GM23338 (cell line): ENCODE results near the gene SCN9A. TPM values are rescaled to one million over a fixed set of nuclear protein-coding genes. Genes with fewer than 3 reads are reported as not detected.

Source experiments
- ATAC-seq: fragments of 200-7000 bp; cut with Tn5 transposase; 3 replicates; pipeline ENCODE4 v1.9.1; 2020
- DNase-seq: peaks from one replicate; pipeline ENCODE4 v3.0.0-alpha.2; 2015; ENCODE audit warnings: low spot score
- H2AFZ ChIP-seq: fragments of 200-600 bp; sonication (generic); 2 replicates; pipeline ENCODE4 v1.8.0; 2016; ENCODE audit warnings: antibody characterized with exemption, mild to moderate bottlenecking, moderate library complexity
- H3F3A ChIP-seq: fragments of 200-600 bp; sonication (generic); replicated peaks from 2 replicates; pipeline ENCODE4 v1.8.0; 2017; ENCODE audit warnings: antibody characterized with exemption, mixed run types, low read depth
- H3K27ac ChIP-seq: fragments of 200-600 bp; sonication (generic); 2 replicates; pipeline ENCODE4 v1.6.1; 2016; ENCODE audit warnings: low read depth
- H3K27me3 ChIP-seq: fragments of 200-600 bp; sonication (generic); 2 replicates; pipeline ENCODE4 v1.8.0; 2016; ENCODE audit warnings: mild to moderate bottlenecking, mixed run types, moderate library complexity; ENCODE audit not compliant: insufficient read depth
- H3K36me3 ChIP-seq: fragments of 200-600 bp; sonication (generic); 2 replicates; pipeline ENCODE4 v1.8.0; 2016; ENCODE audit warnings: mild to moderate bottlenecking; ENCODE audit not compliant: insufficient read depth
- H3K4me1 ChIP-seq: fragments of 200-600 bp; sonication (generic); 2 replicates; pipeline ENCODE4 v1.8.0; 2016; ENCODE audit warnings: mild to moderate bottlenecking, moderate library complexity; ENCODE audit not compliant: insufficient read depth
- H3K4me2 ChIP-seq: fragments of 200-600 bp; sonication (generic); 2 replicates; pipeline ENCODE4 v1.7.1; 2017; ENCODE audit warnings: mixed run types
- H3K4me3 ChIP-seq: fragments of 200-600 bp; sonication (generic); 2 replicates; pipeline ENCODE4 v1.6.1; 2016; ENCODE audit warnings: mixed run types
- H3K79me2 ChIP-seq: fragments of 200-600 bp; sonication (generic); replicated peaks from 2 replicates; pipeline ENCODE4 v1.8.0; 2017; ENCODE audit warnings: mild to moderate bottlenecking; ENCODE audit not compliant: insufficient read depth
- H3K9me2 ChIP-seq: fragments of 200-600 bp; sonication (generic); 2 replicates; pipeline ENCODE4 v1.8.0; 2017; ENCODE audit not compliant: insufficient read depth
- H4K20me1 ChIP-seq: fragments of 200-600 bp; sonication (generic); replicated peaks from 2 replicates; pipeline ENCODE4 v1.8.0; 2017; ENCODE audit warnings: mild to moderate bottlenecking; ENCODE audit not compliant: insufficient read depth
- H3K27ac Mint-ChIP-seq: 2 replicates; pipeline ENCODE4 v1.8.0; 2020; ENCODE audit warnings: inconsistent platforms, mild to moderate bottlenecking, moderate library complexity, mixed read lengths
- H3K27me3 Mint-ChIP-seq: 3 replicates; pipeline ENCODE4 v1.8.0; 2022; ENCODE audit warnings: low read depth, mild to moderate bottlenecking, moderate library complexity, mixed read lengths, inconsistent platforms; ENCODE audit not compliant: insufficient read depth, poor library complexity
- H3K36me3 Mint-ChIP-seq: 3 replicates; pipeline ENCODE4 v1.8.0; 2021; ENCODE audit warnings: low read depth, mild to moderate bottlenecking, inconsistent platforms, moderate library complexity, mixed read lengths
- H3K4me1 Mint-ChIP-seq: 3 replicates; pipeline ENCODE4 v1.8.0; 2020; ENCODE audit warnings: mild to moderate bottlenecking, inconsistent platforms, mixed read lengths
- H3K4me3 Mint-ChIP-seq: 3 replicates; pipeline ENCODE4 v1.8.0; 2021; ENCODE audit warnings: moderate library complexity, mild to moderate bottlenecking, inconsistent platforms, mixed read lengths
- H3K9me3 Mint-ChIP-seq: 3 replicates; pipeline ENCODE4 v1.8.0; 2020; ENCODE audit warnings: moderate library complexity, mild to moderate bottlenecking, inconsistent platforms, mixed read lengths
- CREB1 ChIP-seq: fragments of 250-450 bp; sonication (Bioruptor Pico); IDR thresholded peaks from 2 replicates; pipeline ENCODE4 v1.5.0; 2020; ENCODE audit warnings: low read depth, mild to moderate bottlenecking, moderate library complexity
- EZH2 ChIP-seq: fragments of 200-600 bp; sonication (generic); IDR thresholded peaks from one replicate; pipeline ENCODE4 v1.8.0; 2017; ENCODE audit warnings: antibody characterized with exemption, mild to moderate bottlenecking, low read depth; ENCODE audit not compliant: unreplicated experiment
- EZH2phosphoT487 ChIP-seq: fragments of 200-600 bp; sonication (generic); IDR thresholded peaks from one replicate; pipeline ENCODE4 v1.8.1; 2018; ENCODE audit warnings: antibody characterized with exemption; ENCODE audit not compliant: unreplicated experiment
- JUNB ChIP-seq: IDR thresholded peaks from one replicate; pipeline ENCODE4 v1.6.1; 2016; ENCODE audit warnings: antibody characterized with exemption; ENCODE audit not compliant: unreplicated experiment
- NANOG ChIP-seq: IDR thresholded peaks from 2 replicates; pipeline ENCODE4 v1.6.1; 2016; ENCODE audit warnings: antibody characterized with exemption, borderline replicate concordance
- POLR2AphosphoS5 ChIP-seq: IDR thresholded peaks from 2 replicates; pipeline ENCODE4 v1.6.1; 2016; ENCODE audit warnings: antibody characterized with exemption, low read depth
- STAT1 ChIP-seq: IDR thresholded peaks from one replicate; pipeline ENCODE4 v1.6.1; 2016; ENCODE audit warnings: antibody characterized with exemption; ENCODE audit not compliant: unreplicated experiment
- ZNF114 ChIP-seq: fragments of 250-450 bp; sonication (Bioruptor Pico); IDR thresholded peaks from 2 replicates; pipeline ENCODE4 v1.5.0; 2020; ENCODE audit warnings: mild to moderate bottlenecking, moderate library complexity
- ZNF331 ChIP-seq: fragments of 250-450 bp; sonication (Bioruptor Pico); IDR thresholded peaks from 2 replicates; pipeline ENCODE4 v1.5.0; 2020; ENCODE audit warnings: low read depth, mild to moderate bottlenecking, moderate library complexity
- polyA plus RNA-seq: library from polyadenylated mRNA; unstranded; fragments of >200 nt; fragmentation: Nextera tagmentation; extraction: Ambion mirVana; gene quantifications from 2 replicates; pipeline ENCODE4 v1.2.1, GENCODE V29; 2016
- total RNA-seq: library from RNA; depleted of rRNA; stranded (reverse); fragments of >200 nt; shearing (Covaris generic); gene quantifications from 2 replicates; pipeline ENCODE4 v1.2.3, GENCODE V29; 2014
- TF ChIP-seq, protein P1 (sequence below): fragments of 250-450 bp; sonication (Bioruptor Pico); IDR thresholded peaks from 2 replicates; pipeline ENCODE4 v1.5.0; 2020; ENCODE audit warnings: mild to moderate bottlenecking, moderate library complexity
- TF ChIP-seq, protein P2 (sequence below): IDR thresholded peaks from one replicate; pipeline ENCODE4 v1.6.1; 2018; ENCODE audit warnings: antibody characterized with exemption; ENCODE audit not compliant: unreplicated experiment
- TF ChIP-seq, protein P3 (sequence below), 2 experiments: fragments of 200-600 bp in 1 of 2; sonication (generic) in 1 of 2; conservative IDR thresholded peaks; 2 replicates each; pipeline versions ENCODE4 v1.5.1 to v1.6.1; 2016 to 2017; ENCODE audit warnings: antibody characterized with exemption in 2 of 2, low read depth in 2 of 2, mild to moderate bottlenecking in 2 of 2, moderate library complexity in 1 of 2
- TF ChIP-seq, protein P4 (sequence below): IDR thresholded peaks from 2 replicates; pipeline ENCODE4 v1.6.1; 2016; ENCODE audit warnings: antibody characterized with exemption

The SCN9A gene
- total and polyA plus RNA-seq, 2 experiments from 2014 or later, result 8.8 to 9.5 TPM

DNA sequence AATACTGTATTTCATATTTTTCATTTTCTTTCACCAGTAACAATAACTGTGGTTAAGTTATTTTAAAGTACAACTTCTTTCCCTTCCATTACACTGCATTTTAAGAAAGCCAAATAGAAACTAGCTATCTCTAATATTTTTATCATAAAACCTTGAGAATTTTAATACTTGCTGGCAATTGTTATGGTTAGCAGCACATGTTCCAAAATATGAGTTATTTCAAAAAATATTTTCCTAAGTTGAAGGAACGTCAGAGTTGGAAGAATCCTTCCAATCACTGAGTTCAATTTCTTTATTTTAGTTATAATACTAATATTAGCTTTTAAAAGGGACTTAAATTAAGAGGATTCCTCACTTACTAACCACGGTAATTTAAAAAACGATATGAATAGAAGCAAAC lies 68.4 kb downstream of the SCN9A start:
- Histone ChIP-seq H3K79me2 (no peaks in the 10 kb centered on the region), H3K27ac (no peak overlapping the region), H3K27me3 (no peaks in the 10 kb centered on the region), H3K4me2 (no peak overlapping the region), H2AFZ (no peak overlapping the region), H3K36me3 (no peaks in the 10 kb centered on the region), H3K9me2 (no peaks in the 10 kb centered on the region), H4K20me1 (no peaks in the 10 kb centered on the region), H3K4me3 (no peak overlapping the region), H3K4me1 (no peaks in the 10 kb centered on the region), H3F3A (no peaks in the 10 kb centered on the region)
- DNase-seq (no peak), ATAC-seq (no peak)
- Mint-ChIP-seq H3K9me3 (no peaks in the 10 kb centered on the region; the same call in 2 of the 3 replicates), H3K27me3 (no peaks in the 10 kb centered on the region), H3K4me3 (no peak overlapping the region), H3K27ac (no peak overlapping the region), H3K4me1 (no peaks in the 10 kb centered on the region), H3K36me3 (peaks cover 6% of the 10 kb centered on the region; the same call in 2 of the 3 replicates)
- no peak for TF ChIP-seq EZH2
- no peak for TF ChIP-seq POLR2AphosphoS5
- no peak for TF ChIP-seq CREB1
- TF ChIP-seq JUNB, result no peak
- TF ChIP-seq, protein P1, sequence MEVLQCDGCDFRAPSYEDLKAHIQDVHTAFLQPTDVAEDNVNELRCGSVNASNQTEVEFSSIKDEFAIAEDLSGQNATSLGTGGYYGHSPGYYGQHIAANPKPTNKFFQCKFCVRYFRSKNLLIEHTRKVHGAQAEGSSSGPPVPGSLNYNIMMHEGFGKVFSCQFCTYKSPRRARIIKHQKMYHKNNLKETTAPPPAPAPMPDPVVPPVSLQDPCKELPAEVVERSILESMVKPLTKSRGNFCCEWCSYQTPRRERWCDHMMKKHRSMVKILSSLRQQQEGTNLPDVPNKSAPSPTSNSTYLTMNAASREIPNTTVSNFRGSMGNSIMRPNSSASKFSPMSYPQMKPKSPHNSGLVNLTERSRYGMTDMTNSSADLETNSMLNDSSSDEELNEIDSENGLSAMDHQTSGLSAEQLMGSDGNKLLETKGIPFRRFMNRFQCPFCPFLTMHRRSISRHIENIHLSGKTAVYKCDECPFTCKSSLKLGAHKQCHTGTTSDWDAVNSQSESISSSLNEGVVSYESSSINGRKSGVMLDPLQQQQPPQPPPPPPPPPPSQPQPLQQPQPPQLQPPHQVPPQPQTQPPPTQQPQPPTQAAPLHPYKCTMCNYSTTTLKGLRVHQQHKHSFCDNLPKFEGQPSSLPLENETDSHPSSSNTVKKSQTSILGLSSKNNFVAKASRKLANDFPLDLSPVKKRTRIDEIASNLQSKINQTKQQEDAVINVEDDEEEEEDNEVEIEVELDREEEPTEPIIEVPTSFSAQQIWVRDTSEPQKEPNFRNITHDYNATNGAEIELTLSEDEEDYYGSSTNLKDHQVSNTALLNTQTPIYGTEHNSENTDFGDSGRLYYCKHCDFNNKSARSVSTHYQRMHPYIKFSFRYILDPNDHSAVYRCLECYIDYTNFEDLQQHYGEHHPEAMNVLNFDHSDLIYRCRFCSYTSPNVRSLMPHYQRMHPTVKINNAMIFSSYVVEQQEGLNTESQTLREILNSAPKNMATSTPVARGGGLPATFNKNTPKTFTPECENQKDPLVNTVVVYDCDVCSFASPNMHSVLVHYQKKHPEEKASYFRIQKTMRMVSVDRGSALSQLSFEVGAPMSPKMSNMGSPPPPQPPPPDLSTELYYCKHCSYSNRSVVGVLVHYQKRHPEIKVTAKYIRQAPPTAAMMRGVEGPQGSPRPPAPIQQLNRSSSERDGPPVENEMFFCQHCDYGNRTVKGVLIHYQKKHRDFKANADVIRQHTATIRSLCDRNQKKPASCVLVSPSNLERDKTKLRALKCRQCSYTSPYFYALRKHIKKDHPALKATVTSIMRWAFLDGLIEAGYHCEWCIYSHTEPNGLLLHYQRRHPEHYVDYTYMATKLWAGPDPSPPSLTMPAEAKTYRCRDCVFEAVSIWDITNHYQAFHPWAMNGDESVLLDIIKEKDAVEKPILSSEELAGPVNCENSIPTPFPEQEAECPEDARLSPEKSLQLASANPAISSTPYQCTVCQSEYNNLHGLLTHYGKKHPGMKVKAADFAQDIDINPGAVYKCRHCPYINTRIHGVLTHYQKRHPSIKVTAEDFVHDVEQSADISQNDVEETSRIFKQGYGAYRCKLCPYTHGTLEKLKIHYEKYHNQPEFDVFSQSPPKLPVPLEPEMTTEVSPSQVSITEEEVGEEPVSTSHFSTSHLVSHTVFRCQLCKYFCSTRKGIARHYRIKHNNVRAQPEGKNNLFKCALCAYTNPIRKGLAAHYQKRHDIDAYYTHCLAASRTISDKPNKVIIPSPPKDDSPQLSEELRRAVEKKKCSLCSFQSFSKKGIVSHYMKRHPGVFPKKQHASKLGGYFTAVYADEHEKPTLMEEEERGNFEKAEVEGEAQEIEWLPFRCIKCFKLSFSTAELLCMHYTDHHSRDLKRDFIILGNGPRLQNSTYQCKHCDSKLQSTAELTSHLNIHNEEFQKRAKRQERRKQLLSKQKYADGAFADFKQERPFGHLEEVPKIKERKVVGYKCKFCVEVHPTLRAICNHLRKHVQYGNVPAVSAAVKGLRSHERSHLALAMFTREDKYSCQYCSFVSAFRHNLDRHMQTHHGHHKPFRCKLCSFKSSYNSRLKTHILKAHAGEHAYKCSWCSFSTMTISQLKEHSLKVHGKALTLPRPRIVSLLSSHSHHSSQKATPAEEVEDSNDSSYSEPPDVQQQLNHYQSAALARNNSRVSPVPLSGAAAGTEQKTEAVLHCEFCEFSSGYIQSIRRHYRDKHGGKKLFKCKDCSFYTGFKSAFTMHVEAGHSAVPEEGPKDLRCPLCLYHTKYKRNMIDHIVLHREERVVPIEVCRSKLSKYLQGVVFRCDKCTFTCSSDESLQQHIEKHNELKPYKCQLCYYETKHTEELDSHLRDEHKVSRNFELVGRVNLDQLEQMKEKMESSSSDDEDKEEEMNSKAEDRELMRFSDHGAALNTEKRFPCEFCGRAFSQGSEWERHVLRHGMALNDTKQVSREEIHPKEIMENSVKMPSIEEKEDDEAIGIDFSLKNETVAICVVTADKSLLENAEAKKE (CRISPR knock-in tag), result no peak
- TF ChIP-seq, protein P2, sequence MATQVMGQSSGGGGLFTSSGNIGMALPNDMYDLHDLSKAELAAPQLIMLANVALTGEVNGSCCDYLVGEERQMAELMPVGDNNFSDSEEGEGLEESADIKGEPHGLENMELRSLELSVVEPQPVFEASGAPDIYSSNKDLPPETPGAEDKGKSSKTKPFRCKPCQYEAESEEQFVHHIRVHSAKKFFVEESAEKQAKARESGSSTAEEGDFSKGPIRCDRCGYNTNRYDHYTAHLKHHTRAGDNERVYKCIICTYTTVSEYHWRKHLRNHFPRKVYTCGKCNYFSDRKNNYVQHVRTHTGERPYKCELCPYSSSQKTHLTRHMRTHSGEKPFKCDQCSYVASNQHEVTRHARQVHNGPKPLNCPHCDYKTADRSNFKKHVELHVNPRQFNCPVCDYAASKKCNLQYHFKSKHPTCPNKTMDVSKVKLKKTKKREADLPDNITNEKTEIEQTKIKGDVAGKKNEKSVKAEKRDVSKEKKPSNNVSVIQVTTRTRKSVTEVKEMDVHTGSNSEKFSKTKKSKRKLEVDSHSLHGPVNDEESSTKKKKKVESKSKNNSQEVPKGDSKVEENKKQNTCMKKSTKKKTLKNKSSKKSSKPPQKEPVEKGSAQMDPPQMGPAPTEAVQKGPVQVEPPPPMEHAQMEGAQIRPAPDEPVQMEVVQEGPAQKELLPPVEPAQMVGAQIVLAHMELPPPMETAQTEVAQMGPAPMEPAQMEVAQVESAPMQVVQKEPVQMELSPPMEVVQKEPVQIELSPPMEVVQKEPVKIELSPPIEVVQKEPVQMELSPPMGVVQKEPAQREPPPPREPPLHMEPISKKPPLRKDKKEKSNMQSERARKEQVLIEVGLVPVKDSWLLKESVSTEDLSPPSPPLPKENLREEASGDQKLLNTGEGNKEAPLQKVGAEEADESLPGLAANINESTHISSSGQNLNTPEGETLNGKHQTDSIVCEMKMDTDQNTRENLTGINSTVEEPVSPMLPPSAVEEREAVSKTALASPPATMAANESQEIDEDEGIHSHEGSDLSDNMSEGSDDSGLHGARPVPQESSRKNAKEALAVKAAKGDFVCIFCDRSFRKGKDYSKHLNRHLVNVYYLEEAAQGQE, result no peak
- no peak for TF ChIP-seq STAT1
- TF ChIP-seq, protein P3, sequence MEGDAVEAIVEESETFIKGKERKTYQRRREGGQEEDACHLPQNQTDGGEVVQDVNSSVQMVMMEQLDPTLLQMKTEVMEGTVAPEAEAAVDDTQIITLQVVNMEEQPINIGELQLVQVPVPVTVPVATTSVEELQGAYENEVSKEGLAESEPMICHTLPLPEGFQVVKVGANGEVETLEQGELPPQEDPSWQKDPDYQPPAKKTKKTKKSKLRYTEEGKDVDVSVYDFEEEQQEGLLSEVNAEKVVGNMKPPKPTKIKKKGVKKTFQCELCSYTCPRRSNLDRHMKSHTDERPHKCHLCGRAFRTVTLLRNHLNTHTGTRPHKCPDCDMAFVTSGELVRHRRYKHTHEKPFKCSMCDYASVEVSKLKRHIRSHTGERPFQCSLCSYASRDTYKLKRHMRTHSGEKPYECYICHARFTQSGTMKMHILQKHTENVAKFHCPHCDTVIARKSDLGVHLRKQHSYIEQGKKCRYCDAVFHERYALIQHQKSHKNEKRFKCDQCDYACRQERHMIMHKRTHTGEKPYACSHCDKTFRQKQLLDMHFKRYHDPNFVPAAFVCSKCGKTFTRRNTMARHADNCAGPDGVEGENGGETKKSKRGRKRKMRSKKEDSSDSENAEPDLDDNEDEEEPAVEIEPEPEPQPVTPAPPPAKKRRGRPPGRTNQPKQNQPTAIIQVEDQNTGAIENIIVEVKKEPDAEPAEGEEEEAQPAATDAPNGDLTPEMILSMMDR (conservative IDR thresholded peaks at IDR 0.05; ENCODE audit: low read depth in 2 of 2), result no peak
- TF ChIP-seq, protein P4, sequence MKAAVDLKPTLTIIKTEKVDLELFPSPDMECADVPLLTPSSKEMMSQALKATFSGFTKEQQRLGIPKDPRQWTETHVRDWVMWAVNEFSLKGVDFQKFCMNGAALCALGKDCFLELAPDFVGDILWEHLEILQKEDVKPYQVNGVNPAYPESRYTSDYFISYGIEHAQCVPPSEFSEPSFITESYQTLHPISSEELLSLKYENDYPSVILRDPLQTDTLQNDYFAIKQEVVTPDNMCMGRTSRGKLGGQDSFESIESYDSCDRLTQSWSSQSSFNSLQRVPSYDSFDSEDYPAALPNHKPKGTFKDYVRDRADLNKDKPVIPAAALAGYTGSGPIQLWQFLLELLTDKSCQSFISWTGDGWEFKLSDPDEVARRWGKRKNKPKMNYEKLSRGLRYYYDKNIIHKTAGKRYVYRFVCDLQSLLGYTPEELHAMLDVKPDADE, result no peak
- no peak for TF ChIP-seq NANOG
- no peak for TF ChIP-seq ZNF331 (CRISPR knock-in tag)
- no peak for TF ChIP-seq ZNF114
- no peak for TF ChIP-seq EZH2phosphoT487
